NB4 (cell line): Measurements from ENCODE around the gene GLT1D1.
"Not testable (repeated sequence)": the region's sequence is repeated elsewhere in the genome, so short reads cannot be mapped to it uniquely, and the experiment has no call there.

Experiments used
- MYC ChIP-seq: IDR thresholded peaks from 2 replicates; pipeline ENCODE4 v1.6.1; 2011; ENCODE audit warnings: low read depth, low read length
- POLR2A ChIP-seq: IDR thresholded peaks from 2 replicates; pipeline ENCODE4 v1.6.1; 2011; ENCODE audit warnings: mild to moderate bottlenecking; ENCODE audit not compliant: insufficient read length; ENCODE audit errors: extremely low read depth
- TF ChIP-seq, protein P1 (sequence below): IDR thresholded peaks from one replicate; pipeline ENCODE4 v1.5.1; 2012; ENCODE audit warnings: low read depth, low read length
- TF ChIP-seq, protein P2 (sequence below): IDR thresholded peaks from 2 replicates; pipeline ENCODE4 v1.6.1; 2011; ENCODE audit warnings: low read depth, low read length

DNA sequence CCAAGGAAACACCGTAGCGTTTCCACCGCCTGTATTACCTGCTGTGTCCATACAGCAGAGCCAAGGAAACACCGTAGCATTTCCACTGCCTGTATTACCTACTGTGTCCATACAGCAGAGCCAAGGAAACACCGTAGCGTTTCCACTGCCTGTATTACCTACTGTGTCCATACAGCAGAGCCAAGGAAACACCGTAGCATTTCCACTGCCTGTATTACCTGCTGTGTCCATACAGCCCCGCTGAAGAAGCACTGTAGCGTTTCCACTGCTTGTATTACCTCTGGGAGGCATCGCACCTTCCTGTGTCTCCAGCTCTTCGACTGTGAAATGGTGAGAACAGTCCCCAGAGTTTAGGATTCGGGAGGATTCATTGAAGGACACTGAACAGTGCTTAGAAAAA, 13.4 kb upstream of the GLT1D1 start:
- not testable (repeated sequence) for TF ChIP-seq POLR2A, MYC
- TF ChIP-seq, protein P1, sequence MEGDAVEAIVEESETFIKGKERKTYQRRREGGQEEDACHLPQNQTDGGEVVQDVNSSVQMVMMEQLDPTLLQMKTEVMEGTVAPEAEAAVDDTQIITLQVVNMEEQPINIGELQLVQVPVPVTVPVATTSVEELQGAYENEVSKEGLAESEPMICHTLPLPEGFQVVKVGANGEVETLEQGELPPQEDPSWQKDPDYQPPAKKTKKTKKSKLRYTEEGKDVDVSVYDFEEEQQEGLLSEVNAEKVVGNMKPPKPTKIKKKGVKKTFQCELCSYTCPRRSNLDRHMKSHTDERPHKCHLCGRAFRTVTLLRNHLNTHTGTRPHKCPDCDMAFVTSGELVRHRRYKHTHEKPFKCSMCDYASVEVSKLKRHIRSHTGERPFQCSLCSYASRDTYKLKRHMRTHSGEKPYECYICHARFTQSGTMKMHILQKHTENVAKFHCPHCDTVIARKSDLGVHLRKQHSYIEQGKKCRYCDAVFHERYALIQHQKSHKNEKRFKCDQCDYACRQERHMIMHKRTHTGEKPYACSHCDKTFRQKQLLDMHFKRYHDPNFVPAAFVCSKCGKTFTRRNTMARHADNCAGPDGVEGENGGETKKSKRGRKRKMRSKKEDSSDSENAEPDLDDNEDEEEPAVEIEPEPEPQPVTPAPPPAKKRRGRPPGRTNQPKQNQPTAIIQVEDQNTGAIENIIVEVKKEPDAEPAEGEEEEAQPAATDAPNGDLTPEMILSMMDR, result not testable (repeated sequence)
- TF ChIP-seq, protein P2, sequence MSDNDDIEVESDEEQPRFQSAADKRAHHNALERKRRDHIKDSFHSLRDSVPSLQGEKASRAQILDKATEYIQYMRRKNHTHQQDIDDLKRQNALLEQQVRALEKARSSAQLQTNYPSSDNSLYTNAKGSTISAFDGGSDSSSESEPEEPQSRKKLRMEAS, result not testable (repeated sequence)
